GM18858 (cell line): ENCODE results near the gene SHC3.

Experiments
- ATAC-seq: cut with Tn5 transposase; IDR thresholded peaks from one replicate; pipeline ENCODE4 v1.9.1; 2021; ENCODE audit not compliant: unreplicated experiment

The SHC3 gene

GRCh38 chr9:89054865-89055495 lies 123.6 kb downstream of the SHC3 start:
- no peak for ATAC-seq

GRCh38 chr9:89053301-89053700 lies 125.3 kb downstream of the SHC3 start:
- no peak for ATAC-seq

- no peak for ATAC-seq
Observed at GRCh38 chr9:89052470-89053097, 126.0 kb downstream of the SHC3 start.

DNA sequence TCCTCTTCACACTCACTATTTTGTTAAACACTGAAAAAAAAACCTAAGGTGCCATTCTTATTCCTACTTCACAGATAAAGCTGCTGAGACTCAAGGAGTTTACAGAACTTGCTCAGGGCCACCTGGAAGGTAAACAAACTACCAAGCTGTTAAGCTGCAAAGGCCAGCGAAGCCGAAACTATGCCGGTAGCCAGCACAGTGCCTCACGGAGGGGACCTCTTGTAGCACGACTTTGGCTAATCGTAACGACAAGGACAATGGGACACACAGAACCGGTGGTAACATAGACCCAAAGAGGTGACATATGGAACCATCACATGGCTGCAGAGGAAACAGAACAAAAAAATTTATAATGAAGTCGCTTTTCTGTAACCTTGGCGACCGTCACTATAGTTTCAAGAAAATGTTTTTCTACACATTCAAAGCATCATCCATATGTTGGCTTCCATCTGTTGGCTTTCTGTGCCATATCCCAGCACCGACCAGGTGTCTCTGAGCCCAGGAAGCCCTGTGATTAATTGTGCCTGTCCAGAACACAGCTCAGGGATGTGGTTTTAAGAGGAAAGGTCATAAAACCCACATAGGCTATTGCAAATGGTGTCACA lies 127.1 kb downstream of the SHC3 start:
- ATAC-seq, result no peak

DNA sequence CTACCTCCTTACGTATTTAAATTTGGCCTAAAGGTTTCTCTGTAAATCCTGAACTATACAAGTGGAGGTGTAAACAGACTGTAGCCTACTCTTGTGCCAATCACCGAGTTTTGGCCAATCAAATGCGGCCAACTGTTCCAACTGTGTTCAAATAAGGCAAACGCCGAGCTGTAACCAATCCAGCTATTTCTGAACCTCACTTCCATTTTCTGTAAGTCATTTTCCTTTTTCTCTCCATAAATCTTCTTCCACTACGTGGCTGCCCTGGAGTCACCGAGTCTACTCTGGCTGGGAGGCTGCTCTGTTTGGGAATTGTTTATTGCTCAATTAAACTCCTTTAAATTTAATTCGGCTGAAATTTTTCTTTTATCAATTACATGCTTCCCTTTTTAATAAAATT lies 129.0 kb downstream of the SHC3 start:
- ATAC-seq, result no peak

GRCh38 chr9:89048616-89049015 lies 130.0 kb downstream of the SHC3 start:
- ATAC-seq, result no peak

- ATAC-seq, result no peak
Observed at GRCh38 chr9:89047667-89048066, 131.0 kb downstream of the SHC3 start.

DNA sequence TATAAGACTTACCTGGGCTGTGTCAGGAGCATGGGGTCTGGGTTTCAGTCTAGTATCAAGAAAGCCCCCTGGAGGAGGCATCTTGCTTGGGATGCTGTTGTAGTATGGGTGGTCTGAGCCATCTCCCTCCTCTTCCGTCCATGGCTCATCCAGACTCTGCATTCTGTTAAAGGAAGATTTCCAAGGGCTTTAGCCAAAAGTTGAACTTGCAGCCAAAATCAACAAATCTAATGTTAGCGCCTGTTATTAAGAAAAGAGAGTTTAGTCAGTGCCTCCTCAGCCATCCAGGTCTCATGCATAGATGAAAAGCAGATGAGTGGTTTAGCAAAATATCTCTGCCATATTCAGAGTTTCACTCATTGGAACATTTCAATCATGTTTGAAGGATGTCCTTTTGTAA lies 131.8 kb downstream of the SHC3 start:
- no peak for ATAC-seq

GRCh38 chr9:89044881-89045280 lies 133.7 kb downstream of the SHC3 start:
- ATAC-seq, result no peak

DNA sequence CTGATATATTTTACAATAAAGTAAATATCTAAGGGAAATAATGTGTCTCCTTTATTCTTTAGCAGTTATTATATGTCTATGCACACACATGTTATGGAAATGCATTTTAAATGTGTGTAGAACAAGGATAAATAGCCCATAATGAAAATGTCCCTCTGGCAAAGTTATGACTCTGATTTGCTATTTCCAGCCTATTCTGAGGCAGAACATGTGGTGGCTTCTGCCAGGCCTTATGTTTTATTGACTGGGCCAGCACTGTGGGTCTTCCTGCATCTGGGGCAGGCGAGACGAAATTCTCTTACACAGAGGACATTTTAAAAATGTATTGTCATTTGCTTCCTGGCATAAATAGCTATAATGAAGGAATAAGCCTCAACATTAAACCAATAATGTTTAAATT lies 134.5 kb downstream of the SHC3 start:
- no peak for ATAC-seq

DNA sequence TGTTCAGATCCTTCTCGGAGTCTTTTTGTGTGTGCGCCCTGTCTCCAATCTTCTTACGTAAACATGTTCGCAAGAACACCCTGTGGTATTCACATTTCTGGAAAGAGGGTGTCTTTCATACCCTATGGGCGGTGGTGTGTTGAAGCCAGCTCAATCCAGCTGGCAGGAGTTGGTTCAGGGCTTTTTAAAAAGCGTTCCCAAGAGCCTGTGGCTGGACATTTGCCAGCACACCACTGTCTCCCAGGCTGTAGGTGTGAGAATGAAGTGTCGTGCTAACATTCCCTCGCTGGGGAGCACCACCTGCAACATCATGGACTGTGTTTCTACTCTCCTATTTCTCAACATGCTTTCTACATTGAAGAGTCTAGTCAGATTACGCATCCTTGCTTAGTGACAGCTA lies 135.6 kb downstream of the SHC3 start:
- ATAC-seq, result no peak

DNA sequence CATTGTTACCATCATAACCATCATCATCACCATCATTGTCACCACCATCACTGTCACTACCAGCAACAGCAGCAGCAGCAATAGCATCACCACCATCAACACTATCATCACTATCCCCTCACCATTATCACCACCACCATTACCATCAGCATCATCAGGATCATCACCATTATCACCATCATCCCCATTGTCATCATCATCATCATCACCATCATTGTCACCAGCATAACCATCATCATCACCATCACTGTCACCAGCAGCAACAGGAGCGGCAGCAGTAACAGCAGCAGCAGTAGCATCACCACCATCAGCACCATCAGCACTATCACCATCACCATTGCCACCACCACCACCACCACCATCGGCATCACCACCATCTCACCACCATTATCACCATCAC lies 139.0 kb downstream of the SHC3 start:
- ATAC-seq, result no peak

- ATAC-seq, result no peak
Observed at GRCh38 chr9:89039104-89039465, 139.5 kb downstream of the SHC3 start.

- ATAC-seq, result no peak
Observed at GRCh38 chr9:89038382-89039103, 140.1 kb downstream of the SHC3 start.

- no peak for ATAC-seq
Observed at GRCh38 chr9:89037891-89038290, 140.7 kb downstream of the SHC3 start.

- ATAC-seq, result no peak
Observed at GRCh38 chr9:89037346-89037745, 141.3 kb downstream of the SHC3 start.

GRCh38 chr9:89036891-89037290 lies 141.7 kb downstream of the SHC3 start:
- no peak for ATAC-seq

GRCh38 chr9:89036383-89036782 lies 142.2 kb downstream of the SHC3 start:
- no peak for ATAC-seq

DNA sequence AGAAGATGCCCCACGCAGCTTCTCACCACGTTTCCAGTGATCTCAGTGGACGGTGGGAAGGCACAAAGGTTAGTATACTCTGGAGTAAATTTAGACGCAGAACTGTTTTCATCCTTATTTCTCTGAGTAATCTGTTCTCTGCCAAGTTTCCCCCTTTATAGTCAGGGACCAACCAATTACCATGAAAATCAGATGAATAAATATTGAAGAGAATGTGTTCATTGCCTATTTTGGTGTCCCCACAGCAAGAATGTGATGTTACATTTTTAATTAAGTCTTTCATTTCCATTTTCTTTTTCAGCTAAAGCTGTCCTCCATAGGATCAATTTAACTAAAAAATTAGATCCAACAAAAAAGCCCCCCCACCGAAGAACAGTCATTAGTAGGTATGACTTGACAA lies 146.0 kb downstream of the SHC3 start:
- ATAC-seq, result no peak

DNA sequence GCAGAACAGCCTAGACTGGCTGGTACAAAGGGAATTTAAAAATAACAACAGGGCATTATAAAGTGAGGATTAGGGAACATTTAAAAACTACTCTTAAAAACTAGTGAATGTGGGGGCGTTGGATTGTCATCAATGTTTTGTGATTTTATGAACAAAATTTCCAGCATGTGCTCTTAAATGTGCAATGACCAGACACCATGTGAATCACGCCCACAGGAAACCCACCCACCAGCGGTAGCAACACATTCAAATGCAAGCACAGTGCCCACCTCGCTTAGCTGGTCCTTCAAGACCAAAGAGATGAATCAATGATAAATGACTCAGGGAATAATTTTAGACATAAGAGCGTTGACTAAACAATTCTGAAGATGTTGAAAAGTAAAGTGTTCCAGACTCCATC lies 146.4 kb downstream of the SHC3 start:
- ATAC-seq, result no peak

DNA sequence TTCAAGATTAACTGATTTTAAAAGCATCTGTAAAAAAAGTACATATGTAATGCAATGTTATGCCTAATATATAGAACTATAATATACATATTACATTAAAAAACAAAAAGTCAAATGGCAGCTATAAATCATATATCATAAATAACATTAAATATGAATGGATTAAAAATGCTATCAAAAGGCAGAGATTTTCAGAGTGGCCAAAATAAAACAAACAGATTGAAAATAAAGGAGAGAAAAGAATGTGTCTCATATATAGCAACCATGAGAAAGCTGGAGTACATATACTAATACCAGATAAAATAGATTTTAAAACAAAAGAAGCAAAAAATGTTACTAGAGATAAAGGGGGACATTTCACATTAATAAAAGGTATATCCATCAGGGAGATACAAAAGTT lies 148.8 kb downstream of the SHC3 start:
- no peak for ATAC-seq

GRCh38 chr9:89026876-89027275 lies 151.7 kb downstream of the SHC3 start:
- no peak for ATAC-seq
